Mammary epithelial cell (primary cell): ENCODE results near the gene TMEM203.

Experiments
- EZH2 ChIP-seq: IDR thresholded peaks from 2 replicates; pipeline ENCODE4 v1.6.1; 2012; ENCODE audit warnings: low read length, inconsistent platforms, borderline replicate concordance
- TF ChIP-seq, protein P1 (sequence below), 2 donors: IDR thresholded peaks in 1 of 2; conservative IDR thresholded peaks in 1 of 2; 2 replicates each; pipeline ENCODE4 v1.5.1; 2011 to 2012; ENCODE audit warnings: inconsistent platforms in 2 of 2, low read length in 2 of 2, mild to moderate bottlenecking in 2 of 2, control low read depth in 1 of 2, low read depth in 1 of 2; ENCODE audit not compliant: insufficient read depth in 1 of 2; ENCODE audit errors: extremely low read depth in 1 of 2

GRCh38 chr9:137174722-137175293 lies 30.6 kb downstream of the TMEM203 start:
- TF ChIP-seq, protein P1, sequence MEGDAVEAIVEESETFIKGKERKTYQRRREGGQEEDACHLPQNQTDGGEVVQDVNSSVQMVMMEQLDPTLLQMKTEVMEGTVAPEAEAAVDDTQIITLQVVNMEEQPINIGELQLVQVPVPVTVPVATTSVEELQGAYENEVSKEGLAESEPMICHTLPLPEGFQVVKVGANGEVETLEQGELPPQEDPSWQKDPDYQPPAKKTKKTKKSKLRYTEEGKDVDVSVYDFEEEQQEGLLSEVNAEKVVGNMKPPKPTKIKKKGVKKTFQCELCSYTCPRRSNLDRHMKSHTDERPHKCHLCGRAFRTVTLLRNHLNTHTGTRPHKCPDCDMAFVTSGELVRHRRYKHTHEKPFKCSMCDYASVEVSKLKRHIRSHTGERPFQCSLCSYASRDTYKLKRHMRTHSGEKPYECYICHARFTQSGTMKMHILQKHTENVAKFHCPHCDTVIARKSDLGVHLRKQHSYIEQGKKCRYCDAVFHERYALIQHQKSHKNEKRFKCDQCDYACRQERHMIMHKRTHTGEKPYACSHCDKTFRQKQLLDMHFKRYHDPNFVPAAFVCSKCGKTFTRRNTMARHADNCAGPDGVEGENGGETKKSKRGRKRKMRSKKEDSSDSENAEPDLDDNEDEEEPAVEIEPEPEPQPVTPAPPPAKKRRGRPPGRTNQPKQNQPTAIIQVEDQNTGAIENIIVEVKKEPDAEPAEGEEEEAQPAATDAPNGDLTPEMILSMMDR (conservative IDR thresholded peaks at IDR 0.05 in 1 of 2, IDR thresholded peaks at IDR 0.05 in 1 of 2; ENCODE audit: extremely low read depth in 1 of 2, insufficient read depth in 1 of 2, low read depth in 1 of 2, low read length in 2 of 2), result no peak
- no peak for TF ChIP-seq EZH2
